ENCODE measurements around the gene DBF4B. TPM values are rescaled to one million over a fixed set of nuclear protein-coding genes. Genes with fewer than 3 reads are reported as not detected.

The DBF4B gene
- total and polyA plus RNA-seq, 4 donors = 0.44 to 4.5 (median 1.0) TPM

GRCh38 chr17:44757918-44758413 is 49.5 kb downstream of the DBF4B start:
- 35% methylated on average over 5 of the region's 5 CpGs for WGBS
- Histone ChIP-seq H3K27me3 (ENCODE audit: control insufficient read depth in 4 of 4, insufficient read depth in 4 of 4, low read length in 3 of 4) (peaks cover 0 to 7% (median 2%) of the 10 kb centered on the region in 4 donors), H3K27ac (ENCODE audit: low read depth in 1 of 2, low read length in 2 of 2) (no peak overlapping the region), H3K36me3 (ENCODE audit: control insufficient read depth in 4 of 4, insufficient read depth in 3 of 4, low read depth in 1 of 4, low read length in 3 of 4) (no peaks in the 10 kb centered on the region), H3K9ac (ENCODE audit: low read depth in 1 of 2, low read length in 2 of 2) (no peak overlapping the region), H3K9me3 (ENCODE audit: control insufficient read depth in 4 of 4, low read length in 3 of 4) (no peaks in the 10 kb centered on the region), H3K4me1 (ENCODE audit: control insufficient read depth in 4 of 4, insufficient read depth in 4 of 4, low read length in 3 of 4) (peaks cover 3 to 10% (median 4%) of the 10 kb centered on the region in 4 donors), H3K4me3 (ENCODE audit: low read depth in 1 of 3, low read length in 3 of 3) (no peak overlapping the region)
- no peak for TF ChIP-seq REST (IDR thresholded peaks at IDR 0.05)
- no peak for TF ChIP-seq FOXA1 (IDR thresholded peaks at IDR 0.05)
- no peak for TF ChIP-seq RAD21 (IDR thresholded peaks at IDR 0.05)
- TF ChIP-seq, protein P1, sequence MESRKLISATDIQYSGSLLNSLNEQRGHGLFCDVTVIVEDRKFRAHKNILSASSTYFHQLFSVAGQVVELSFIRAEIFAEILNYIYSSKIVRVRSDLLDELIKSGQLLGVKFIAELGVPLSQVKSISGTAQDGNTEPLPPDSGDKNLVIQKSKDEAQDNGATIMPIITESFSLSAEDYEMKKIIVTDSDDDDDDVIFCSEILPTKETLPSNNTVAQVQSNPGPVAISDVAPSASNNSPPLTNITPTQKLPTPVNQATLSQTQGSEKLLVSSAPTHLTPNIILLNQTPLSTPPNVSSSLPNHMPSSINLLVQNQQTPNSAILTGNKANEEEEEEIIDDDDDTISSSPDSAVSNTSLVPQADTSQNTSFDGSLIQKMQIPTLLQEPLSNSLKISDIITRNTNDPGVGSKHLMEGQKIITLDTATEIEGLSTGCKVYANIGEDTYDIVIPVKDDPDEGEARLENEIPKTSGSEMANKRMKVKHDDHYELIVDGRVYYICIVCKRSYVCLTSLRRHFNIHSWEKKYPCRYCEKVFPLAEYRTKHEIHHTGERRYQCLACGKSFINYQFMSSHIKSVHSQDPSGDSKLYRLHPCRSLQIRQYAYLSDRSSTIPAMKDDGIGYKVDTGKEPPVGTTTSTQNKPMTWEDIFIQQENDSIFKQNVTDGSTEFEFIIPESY (IDR thresholded peaks at IDR 0.05) = no peak
- TF ChIP-seq HNF4G (IDR thresholded peaks at IDR 0.05) = no peak
- no peak for TF ChIP-seq MAX (IDR thresholded peaks at IDR 0.05)
- TF ChIP-seq GABPA (IDR thresholded peaks at IDR 0.05 in 1 of 2, conservative IDR thresholded peaks at IDR 0.05 in 1 of 2) = no peak
- no peak for TF ChIP-seq ATF3 (IDR thresholded peaks at IDR 0.05)
- TF ChIP-seq, protein P2, sequence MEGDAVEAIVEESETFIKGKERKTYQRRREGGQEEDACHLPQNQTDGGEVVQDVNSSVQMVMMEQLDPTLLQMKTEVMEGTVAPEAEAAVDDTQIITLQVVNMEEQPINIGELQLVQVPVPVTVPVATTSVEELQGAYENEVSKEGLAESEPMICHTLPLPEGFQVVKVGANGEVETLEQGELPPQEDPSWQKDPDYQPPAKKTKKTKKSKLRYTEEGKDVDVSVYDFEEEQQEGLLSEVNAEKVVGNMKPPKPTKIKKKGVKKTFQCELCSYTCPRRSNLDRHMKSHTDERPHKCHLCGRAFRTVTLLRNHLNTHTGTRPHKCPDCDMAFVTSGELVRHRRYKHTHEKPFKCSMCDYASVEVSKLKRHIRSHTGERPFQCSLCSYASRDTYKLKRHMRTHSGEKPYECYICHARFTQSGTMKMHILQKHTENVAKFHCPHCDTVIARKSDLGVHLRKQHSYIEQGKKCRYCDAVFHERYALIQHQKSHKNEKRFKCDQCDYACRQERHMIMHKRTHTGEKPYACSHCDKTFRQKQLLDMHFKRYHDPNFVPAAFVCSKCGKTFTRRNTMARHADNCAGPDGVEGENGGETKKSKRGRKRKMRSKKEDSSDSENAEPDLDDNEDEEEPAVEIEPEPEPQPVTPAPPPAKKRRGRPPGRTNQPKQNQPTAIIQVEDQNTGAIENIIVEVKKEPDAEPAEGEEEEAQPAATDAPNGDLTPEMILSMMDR (IDR thresholded peaks at IDR 0.05; ENCODE audit: low read depth, low read length, missing input control) = no peak
- no peak for TF ChIP-seq YY1 (IDR thresholded peaks at IDR 0.05)
- TF ChIP-seq TAF1 (conservative IDR thresholded peaks at IDR 0.05) = no peak
- TF ChIP-seq FOXA2 (IDR thresholded peaks at IDR 0.05) = no peak
- TF ChIP-seq EGR1 (IDR thresholded peaks at IDR 0.05; ENCODE audit: low read depth in 2 of 2) = no peak
- TF ChIP-seq RXRA (IDR thresholded peaks at IDR 0.05) = no peak
- no peak for TF ChIP-seq HNF4A (conservative IDR thresholded peaks at IDR 0.05)
- no peak for DNase-seq (ENCODE audit: low spot score)

Data from liver (tissue), 9 donors.